Activated CD8-positive, alpha-beta memory T cell treated with anti-CD3 and anti-CD28 coated beads, Interleukin-2, amount 10 ng/mL, durations not matched to agents 7 days and 5 days (primary cell): ENCODE results near the gene DGKH. TPM values are rescaled to one million over a fixed set of nuclear protein-coding genes. Genes with fewer than 3 reads are reported as not detected.
A peak's percentile ranks its signal among the peaks of the same experiment; 100 is the strongest.

Experiments
- ATAC-seq: fragments of 150-1000 bp; cut with Tn5 transposase; one replicate; pipeline ENCODE4 v1.10.0; 2021; ENCODE audit warnings: moderate library complexity
- CTCF ChIA-PET: fragments of 350-600 bp; sonication (Branson Sonifier 250); formaldehyde crosslinking; loops from one replicate; lab custom pipeline; 2021; ENCODE audit warnings: antibody characterized with exemption; lab: Charles Lee
- DNase-seq: peaks from one replicate; pipeline ENCODE4 v3.0.0-alpha.2; 2020
- H3K27ac Mint-ChIP-seq: one replicate; pipeline ENCODE4 v1.8.0; 2021; ENCODE audit warnings: mild to moderate bottlenecking, mixed read lengths
- H3K27me3 Mint-ChIP-seq: one replicate; pipeline ENCODE4 v1.8.0; 2021; ENCODE audit warnings: mixed read lengths
- H3K36me3 Mint-ChIP-seq: one replicate; pipeline ENCODE4 v1.8.0; 2021; ENCODE audit warnings: mild to moderate bottlenecking, mixed read lengths
- H3K4me1 Mint-ChIP-seq: one replicate; pipeline ENCODE4 v1.8.0; 2021; ENCODE audit warnings: mixed read lengths
- H3K4me3 Mint-ChIP-seq: one replicate; pipeline ENCODE4 v1.8.0; 2021; ENCODE audit warnings: mild to moderate bottlenecking, moderate library complexity, mixed read lengths
- H3K9me3 Mint-ChIP-seq: one replicate; pipeline ENCODE4 v1.8.0; 2022; ENCODE audit warnings: low read depth, mixed read lengths
- total RNA-seq, 2 experiments: library from RNA; stranded (reverse); gene quantifications; one replicate each; pipeline ENCODE4 v1.2.3, GENCODE V29; 2021

The DGKH gene, protein sequence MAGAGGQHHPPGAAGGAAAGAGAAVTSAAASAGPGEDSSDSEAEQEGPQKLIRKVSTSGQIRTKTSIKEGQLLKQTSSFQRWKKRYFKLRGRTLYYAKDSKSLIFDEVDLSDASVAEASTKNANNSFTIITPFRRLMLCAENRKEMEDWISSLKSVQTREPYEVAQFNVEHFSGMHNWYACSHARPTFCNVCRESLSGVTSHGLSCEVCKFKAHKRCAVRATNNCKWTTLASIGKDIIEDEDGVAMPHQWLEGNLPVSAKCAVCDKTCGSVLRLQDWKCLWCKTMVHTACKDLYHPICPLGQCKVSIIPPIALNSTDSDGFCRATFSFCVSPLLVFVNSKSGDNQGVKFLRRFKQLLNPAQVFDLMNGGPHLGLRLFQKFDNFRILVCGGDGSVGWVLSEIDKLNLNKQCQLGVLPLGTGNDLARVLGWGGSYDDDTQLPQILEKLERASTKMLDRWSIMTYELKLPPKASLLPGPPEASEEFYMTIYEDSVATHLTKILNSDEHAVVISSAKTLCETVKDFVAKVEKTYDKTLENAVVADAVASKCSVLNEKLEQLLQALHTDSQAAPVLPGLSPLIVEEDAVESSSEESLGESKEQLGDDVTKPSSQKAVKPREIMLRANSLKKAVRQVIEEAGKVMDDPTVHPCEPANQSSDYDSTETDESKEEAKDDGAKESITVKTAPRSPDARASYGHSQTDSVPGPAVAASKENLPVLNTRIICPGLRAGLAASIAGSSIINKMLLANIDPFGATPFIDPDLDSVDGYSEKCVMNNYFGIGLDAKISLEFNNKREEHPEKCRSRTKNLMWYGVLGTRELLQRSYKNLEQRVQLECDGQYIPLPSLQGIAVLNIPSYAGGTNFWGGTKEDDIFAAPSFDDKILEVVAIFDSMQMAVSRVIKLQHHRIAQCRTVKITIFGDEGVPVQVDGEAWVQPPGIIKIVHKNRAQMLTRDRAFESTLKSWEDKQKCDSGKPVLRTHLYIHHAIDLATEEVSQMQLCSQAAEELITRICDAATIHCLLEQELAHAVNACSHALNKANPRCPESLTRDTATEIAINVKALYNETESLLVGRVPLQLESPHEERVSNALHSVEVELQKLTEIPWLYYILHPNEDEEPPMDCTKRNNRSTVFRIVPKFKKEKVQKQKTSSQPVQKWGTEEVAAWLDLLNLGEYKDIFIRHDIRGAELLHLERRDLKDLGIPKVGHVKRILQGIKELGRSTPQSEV
- total RNA-seq, result 10 to 100 TPM; 20.0 to 24.7 TPM

DNA sequence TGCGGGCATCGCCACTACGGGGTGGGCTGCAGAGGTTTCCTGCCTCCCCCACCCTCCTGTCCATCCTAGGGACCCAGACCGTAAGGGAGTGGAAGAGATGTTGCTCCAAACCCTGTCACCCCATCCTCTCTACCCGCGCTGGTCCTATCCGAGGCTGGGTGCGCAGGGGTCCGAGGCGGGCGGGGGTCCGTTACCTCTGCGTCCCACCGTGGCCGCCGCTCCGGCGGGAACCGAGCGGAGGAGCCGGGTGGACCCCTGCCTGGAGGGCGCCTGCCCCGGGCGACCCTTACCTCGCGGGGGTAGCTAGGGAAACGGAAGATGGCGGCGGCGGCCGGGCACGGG, at the start of gene DGKH:
TSS of gene DGKH (plus strand) at position 307 of the 342 bp plus-strand sequence. CDS start 126 bp downstream, outside the sequence.
- H3K27me3 Mint-ChIP-seq, result peaks cover 13% of the 10 kb centered on the region
- peak within 1 kb of the TSS; percentile 82 for H3K4me3 Mint-ChIP-seq
- H3K36me3 Mint-ChIP-seq, result peaks cover 13% of the 10 kb centered on the region
- DNase-seq, result peak; percentile 49
- no peaks in the 10 kb centered on the region for H3K9me3 Mint-ChIP-seq
- CTCF ChIA-PET, result interaction anchor here (0.6 to 1.0 kb wide), 2 partner anchors 143 to 380 kb away, joined by 3 read pairs; no protein-coding TSS in a partner anchor
- H3K27ac Mint-ChIP-seq, result peak within 1 kb of the TSS; percentile 79
- peak; percentile 49 for ATAC-seq
- H3K4me1 Mint-ChIP-seq, result peaks cover 24% of the 10 kb centered on the region

DNA sequence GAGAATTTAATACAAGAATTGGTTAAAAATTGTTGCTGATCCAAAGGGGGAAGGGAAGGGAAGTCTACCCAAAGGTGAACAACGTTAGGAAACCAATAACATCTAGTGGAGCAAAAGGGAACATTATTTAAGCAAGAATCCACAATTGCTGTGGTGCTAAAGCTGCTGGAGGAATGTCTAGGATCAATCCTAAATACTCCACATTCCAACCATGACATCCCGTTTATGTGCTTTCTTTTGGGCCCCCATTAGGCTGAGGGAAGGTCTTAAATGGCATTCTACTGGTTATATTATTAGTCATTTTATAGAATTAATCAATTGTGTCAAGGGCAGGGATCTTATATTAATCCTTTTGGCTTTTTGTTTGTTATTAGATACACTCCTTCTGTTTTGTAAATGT, 47.6 kb upstream of the DGKH start:
- peaks cover 15% of the 10 kb centered on the region for H3K27me3 Mint-ChIP-seq
- CTCF ChIA-PET, result no interaction called here
- no peak for DNase-seq

DNA sequence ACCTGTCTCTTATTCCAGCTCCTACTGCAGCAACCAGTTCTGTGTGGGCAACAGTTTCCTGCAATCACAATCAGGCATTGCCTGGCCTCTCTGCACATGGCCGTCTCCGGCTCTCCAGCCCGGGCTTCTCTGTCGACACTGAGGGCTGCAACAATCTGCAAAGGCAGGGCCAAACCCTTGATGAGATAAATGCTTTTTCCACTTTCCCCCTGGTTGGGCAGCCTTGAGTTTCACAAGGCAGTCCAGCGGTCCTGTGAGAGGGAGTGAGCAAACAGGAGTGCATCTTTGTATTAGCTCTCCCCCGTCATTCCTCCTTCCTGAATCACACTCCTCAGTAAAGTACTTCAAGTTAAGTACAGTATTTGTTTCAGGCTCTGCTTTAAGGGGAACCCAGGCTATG, 46.9 kb upstream of the DGKH start:
- Mint-ChIP-seq H3K36me3 (no peaks in the 10 kb centered on the region), H3K9me3 (peaks cover 2% of the 10 kb centered on the region), H3K27me3 (peaks cover 15% of the 10 kb centered on the region), H3K4me3 (no peak overlapping the region), H3K4me1 (no peaks in the 10 kb centered on the region), H3K27ac (no peak overlapping the region)
- no peak for ATAC-seq
- CTCF ChIA-PET, result no interaction called here
- DNase-seq, result no peak

More for the DNA sequence above, 47.6 kb upstream of the DGKH start:
- peaks cover 2% of the 10 kb centered on the region for H3K9me3 Mint-ChIP-seq
- no peak for ATAC-seq
- peaks cover 5% of the 10 kb centered on the region for H3K4me1 Mint-ChIP-seq
- H3K4me3 Mint-ChIP-seq, result no peak overlapping the region
- no peaks in the 10 kb centered on the region for H3K36me3 Mint-ChIP-seq
- H3K27ac Mint-ChIP-seq, result no peak overlapping the region

DNA sequence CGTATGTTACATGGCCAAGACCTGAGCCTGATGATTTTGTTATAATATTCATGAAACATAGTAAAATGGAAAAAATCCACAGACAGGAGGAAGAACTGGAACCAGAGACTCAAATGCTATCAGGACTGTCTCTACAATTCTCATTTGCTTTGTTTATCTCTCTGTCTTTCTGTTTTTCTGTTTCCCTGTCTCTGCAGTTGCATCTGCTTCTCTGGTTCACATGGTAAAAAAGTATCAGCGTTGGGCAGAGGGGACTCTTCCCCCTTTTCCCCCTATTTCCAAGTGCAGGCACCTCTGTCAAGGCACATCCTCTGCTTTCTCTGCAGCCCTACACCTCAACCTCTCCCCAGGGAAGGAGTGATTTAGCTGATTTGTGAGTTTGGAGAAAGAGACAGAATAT, 46.4 kb upstream of the DGKH start:
- H3K27me3 Mint-ChIP-seq, result peaks cover 15% of the 10 kb centered on the region
- no peak overlapping the region for H3K4me3 Mint-ChIP-seq
- H3K4me1 Mint-ChIP-seq, result no peaks in the 10 kb centered on the region
- H3K27ac Mint-ChIP-seq, result no peak overlapping the region
- peaks cover 2% of the 10 kb centered on the region for H3K9me3 Mint-ChIP-seq
- CTCF ChIA-PET, result no interaction called here
- ATAC-seq, result no peak
- no peak for DNase-seq
- no peaks in the 10 kb centered on the region for H3K36me3 Mint-ChIP-seq

DNA sequence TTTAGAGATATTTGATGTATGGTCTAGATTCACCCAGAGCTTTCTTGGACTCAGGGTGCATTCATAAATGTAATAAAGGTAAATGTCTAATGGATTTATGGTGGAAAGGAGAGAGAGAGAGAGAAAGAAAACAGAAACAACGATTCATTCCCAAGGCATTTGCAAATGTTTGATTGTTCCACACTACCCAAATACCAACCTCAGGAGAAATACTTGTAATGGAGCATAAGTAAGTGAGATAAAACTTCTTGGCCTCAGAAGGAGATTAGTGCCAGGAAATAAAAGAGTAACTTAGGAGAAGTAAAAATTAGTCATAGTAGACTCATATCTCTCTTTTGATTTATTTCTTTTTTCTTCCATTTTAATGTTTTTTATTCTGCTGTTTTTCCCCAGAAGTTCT, 40.6 kb upstream of the DGKH start:
- Mint-ChIP-seq H3K36me3 (no peaks in the 10 kb centered on the region), H3K27me3 (no peaks in the 10 kb centered on the region), H3K4me3 (no peak overlapping the region), H3K27ac (no peak overlapping the region), H3K9me3 (no peaks in the 10 kb centered on the region), H3K4me1 (peaks cover 8% of the 10 kb centered on the region)
- CTCF ChIA-PET, result no interaction called here
- no peak for DNase-seq
- ATAC-seq, result no peak

DNA sequence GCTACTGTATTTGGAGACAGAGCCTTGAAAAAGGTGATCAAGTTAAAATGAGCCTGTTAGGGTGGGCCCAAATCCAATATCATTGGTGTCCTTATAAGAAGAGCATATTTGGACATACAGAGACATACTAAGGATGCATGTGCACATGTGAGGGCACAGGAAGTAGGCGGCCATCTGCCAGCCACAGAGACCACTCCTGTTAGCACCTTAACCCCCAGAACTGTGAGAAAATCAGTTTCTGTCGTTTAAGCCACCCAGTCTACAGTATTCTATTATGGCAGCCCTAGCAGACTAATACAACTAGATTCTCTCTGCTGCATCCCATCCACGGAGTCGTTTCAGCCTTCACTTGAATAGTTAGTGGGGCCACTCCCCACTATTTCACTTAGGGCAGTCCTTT, 39.4 kb upstream of the DGKH start:
- no peaks in the 10 kb centered on the region for H3K9me3 Mint-ChIP-seq
- H3K36me3 Mint-ChIP-seq, result no peaks in the 10 kb centered on the region
- H3K27ac Mint-ChIP-seq, result no peak overlapping the region
- no peak overlapping the region for H3K4me3 Mint-ChIP-seq
- CTCF ChIA-PET, result no interaction called here
- no peak for ATAC-seq
- H3K27me3 Mint-ChIP-seq, result no peaks in the 10 kb centered on the region
- peaks cover 8% of the 10 kb centered on the region for H3K4me1 Mint-ChIP-seq
- no peak for DNase-seq

DNA sequence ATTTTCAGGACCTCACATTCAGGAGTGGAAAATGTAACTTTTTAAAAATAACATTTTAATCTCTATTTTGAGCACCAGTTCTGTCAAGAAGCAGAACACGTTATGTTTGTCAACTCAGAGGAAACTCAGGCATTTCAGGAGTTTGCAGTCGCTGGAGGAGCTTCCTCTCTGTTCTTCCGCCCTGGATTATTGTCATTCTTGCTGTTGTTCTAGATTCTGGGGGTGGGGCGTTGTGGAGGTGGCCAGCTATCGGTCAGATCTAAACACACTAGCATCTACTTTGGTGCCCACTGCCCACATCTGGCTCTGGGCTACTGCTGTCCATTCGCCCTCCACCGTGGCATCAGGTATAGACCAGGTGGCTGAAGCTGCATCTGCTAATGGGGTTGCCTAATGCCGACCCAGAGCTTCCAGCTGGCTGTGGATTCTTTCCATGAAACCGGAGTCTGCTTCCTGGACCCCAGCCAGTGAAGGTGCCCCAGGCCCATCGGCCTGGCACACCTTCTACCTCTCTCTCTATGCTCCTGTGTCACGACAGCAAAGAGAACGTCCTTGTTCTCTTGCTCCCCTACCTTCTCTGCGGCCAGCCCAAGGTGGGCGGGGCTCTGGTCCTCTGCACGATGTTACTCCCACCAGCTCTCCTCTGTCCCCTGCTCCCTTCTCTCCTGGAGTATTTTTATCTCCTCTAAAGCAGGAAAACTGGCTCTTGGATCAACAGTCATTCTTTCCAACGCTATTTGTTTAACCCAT, 36.7 kb upstream of the DGKH start:
- Mint-ChIP-seq H3K9me3 (no peaks in the 10 kb centered on the region), H3K27me3 (peaks cover 14% of the 10 kb centered on the region), H3K36me3 (no peaks in the 10 kb centered on the region), H3K4me1 (peaks cover 11% of the 10 kb centered on the region), H3K4me3 (no peak overlapping the region), H3K27ac (no peak overlapping the region)
- CTCF ChIA-PET, result no interaction called here
- no peak for DNase-seq
- no peak for ATAC-seq

DNA sequence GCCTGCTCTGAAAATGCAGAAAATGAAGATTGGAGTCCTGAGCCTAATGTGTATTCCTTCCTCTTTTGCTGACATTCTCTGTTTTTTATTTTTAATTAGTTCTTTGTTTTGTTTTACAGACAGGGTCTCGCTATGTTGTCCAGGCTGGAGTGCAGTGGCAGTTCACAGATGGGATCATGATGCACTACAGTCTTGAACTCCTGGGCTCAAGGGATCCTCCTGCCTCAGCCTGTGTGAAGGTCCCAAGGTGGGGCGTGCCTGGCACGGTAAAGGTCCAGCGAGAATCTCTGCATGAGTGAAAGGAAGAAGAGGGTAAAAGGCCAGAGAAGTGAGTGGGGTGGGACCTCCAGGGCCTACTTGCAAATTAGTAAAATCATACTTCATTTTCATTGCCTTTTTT, 34.3 kb upstream of the DGKH start:
- peaks cover 21% of the 10 kb centered on the region for H3K27me3 Mint-ChIP-seq
- H3K4me1 Mint-ChIP-seq, result peaks cover 7% of the 10 kb centered on the region
- ATAC-seq (no peak), DNase-seq (no peak)
- no peaks in the 10 kb centered on the region for H3K36me3 Mint-ChIP-seq
- H3K27ac Mint-ChIP-seq, result no peak overlapping the region
- H3K4me3 Mint-ChIP-seq, result no peak overlapping the region
- H3K9me3 Mint-ChIP-seq, result no peaks in the 10 kb centered on the region
- CTCF ChIA-PET, result no interaction called here

DNA sequence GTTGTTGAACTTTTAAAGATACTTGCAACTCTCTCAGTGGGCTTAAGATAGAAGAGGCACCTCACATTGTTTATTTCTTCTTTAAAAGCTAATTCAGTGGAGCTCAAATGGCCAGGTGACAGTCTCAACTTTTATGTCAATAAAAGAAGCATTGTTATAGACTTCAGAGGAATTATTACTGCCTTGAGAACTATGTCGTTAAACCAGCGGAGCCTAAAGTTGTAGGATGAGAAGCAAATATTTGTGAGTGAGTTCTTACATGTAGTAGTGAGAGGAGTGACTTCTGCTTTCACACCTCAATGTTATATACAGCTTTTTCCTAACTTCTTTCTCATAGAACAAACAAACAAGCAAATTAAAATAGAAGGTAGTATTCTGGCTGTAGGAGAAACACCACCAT, 31.2 kb upstream of the DGKH start:
- no peak for ATAC-seq
- no peak overlapping the region for H3K4me3 Mint-ChIP-seq
- peaks cover 3% of the 10 kb centered on the region for H3K4me1 Mint-ChIP-seq
- H3K27ac Mint-ChIP-seq, result no peak overlapping the region
- CTCF ChIA-PET, result no interaction called here
- H3K27me3 Mint-ChIP-seq, result peaks cover 23% of the 10 kb centered on the region
- H3K36me3 Mint-ChIP-seq, result no peaks in the 10 kb centered on the region
- DNase-seq, result no peak
- H3K9me3 Mint-ChIP-seq, result no peaks in the 10 kb centered on the region

DNA sequence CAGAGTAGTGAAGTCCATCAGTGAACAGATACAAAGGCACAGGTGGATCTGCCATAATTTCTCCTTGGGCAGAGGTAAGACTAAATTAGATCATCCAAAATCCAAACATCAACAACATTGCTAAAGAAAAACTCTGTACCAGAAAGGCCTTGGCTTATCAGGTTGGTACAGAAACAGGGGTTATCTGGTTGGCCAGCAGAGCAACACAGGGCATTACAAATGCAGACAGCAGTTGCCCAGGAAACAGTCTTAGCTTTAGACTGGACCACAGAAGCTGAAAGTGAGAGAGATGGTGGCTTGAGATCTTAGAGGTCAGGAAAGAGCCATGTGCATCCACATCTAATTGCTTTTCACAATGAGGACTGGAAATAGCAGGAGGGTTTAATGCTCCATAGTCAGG, 26.6 kb upstream of the DGKH start:
- CTCF ChIA-PET, result no interaction called here
- ATAC-seq (no peak), DNase-seq (no peak)
- Mint-ChIP-seq H3K27me3 (peaks cover 9% of the 10 kb centered on the region), H3K4me1 (no peaks in the 10 kb centered on the region), H3K27ac (no peak overlapping the region), H3K36me3 (no peaks in the 10 kb centered on the region), H3K4me3 (no peak overlapping the region), H3K9me3 (no peaks in the 10 kb centered on the region)

DNA sequence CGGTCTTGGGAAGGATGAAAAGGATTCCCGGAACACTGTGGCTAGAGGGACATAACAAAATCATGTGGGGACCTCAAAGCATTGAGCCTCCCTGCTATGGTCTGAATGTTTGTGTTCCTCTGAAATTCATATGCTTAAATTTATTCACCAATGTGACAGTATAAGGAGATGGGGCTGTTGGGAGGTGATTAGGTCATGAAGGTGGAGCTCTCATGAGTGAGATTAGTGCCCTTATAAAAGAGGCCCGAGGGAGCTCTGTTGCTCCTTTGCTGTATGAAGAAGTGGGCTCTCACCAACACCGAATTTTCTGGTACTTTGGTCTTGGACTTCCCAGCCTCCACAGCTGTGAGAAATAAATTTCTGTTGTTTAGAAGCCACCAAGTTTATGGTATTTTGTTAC, 26.1 kb upstream of the DGKH start:
- H3K4me1 Mint-ChIP-seq, result no peaks in the 10 kb centered on the region
- CTCF ChIA-PET, result no interaction called here
- ATAC-seq (no peak), DNase-seq (no peak)
- H3K36me3 Mint-ChIP-seq, result no peaks in the 10 kb centered on the region
- H3K27ac Mint-ChIP-seq, result no peak overlapping the region
- H3K27me3 Mint-ChIP-seq, result peaks cover 6% of the 10 kb centered on the region
- no peak overlapping the region for H3K4me3 Mint-ChIP-seq
- H3K9me3 Mint-ChIP-seq, result no peaks in the 10 kb centered on the region

DNA sequence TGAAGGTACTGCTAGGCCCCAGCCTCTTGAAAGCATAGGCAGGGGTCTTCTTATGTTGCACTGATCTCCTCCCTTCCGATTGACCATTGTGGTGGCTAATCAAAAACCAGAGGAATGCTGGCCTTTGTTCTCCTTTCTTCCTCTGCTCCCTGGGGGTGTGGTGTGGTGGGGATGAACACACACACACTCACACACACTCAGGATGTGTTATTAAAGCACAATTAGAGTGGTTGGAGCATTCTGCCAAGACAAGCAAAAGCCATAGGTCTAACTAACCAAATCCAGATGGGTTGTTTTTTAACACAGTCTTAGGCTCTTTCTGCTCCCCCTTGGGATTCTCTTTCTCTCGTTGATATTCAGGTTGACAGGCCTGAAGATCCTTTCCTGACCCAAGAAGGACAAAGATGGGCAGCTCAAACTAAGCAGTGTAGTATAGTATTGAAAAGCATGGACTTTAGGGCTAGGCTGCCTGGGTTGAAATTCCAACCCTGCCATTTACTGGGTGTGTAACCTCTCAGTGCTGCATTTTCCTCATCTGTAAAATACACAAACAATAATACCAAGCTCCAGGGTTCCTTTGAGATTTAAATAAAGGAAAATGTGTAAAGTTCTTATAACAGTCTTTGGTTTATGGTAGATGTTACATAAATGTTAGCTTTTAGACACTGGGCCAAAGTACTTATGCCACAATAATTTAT, 25.5 kb upstream of the DGKH start:
- no peaks in the 10 kb centered on the region for H3K4me1 Mint-ChIP-seq
- H3K9me3 Mint-ChIP-seq, result no peaks in the 10 kb centered on the region
- ATAC-seq (no peak), DNase-seq (no peak)
- no peak overlapping the region for H3K4me3 Mint-ChIP-seq
- no peak overlapping the region for H3K27ac Mint-ChIP-seq
- CTCF ChIA-PET, result no interaction called here
- peaks cover 2% of the 10 kb centered on the region for H3K27me3 Mint-ChIP-seq
- H3K36me3 Mint-ChIP-seq, result no peaks in the 10 kb centered on the region
